ENCODE data around the gene RPTOR.

Gene RPTOR

GRCh38 chr17:80947200-80947940 is 402.7 kb downstream of the RPTOR start:
- no peak for DNase-seq (ENCODE audit: low read depth)

- DNase-seq (ENCODE audit: low read depth), result no peak
Observed at GRCh38 chr17:80948019-80948975, 403.7 kb downstream of the RPTOR start.

GRCh38 chr17:80948976-80949450 is 404.4 kb downstream of the RPTOR start:
- no peak for DNase-seq (ENCODE audit: low read depth)

- DNase-seq (ENCODE audit: low read depth), result no peak
Observed at GRCh38 chr17:80949451-80950421, 405.1 kb downstream of the RPTOR start.

- no peak for DNase-seq (ENCODE audit: low read depth)
Observed at GRCh38 chr17:80950466-80951120, 406.0 kb downstream of the RPTOR start.

GRCh38 chr17:80951121-80952090 is 406.8 kb downstream of the RPTOR start:
- no peak for DNase-seq (ENCODE audit: low read depth)

GRCh38 chr17:80952291-80952690 is 407.7 kb downstream of the RPTOR start:
- DNase-seq (ENCODE audit: low read depth), result no peak

- no peak for DNase-seq (ENCODE audit: low read depth)
Observed at GRCh38 chr17:80953471-80954315, 409.1 kb downstream of the RPTOR start.

- no peak for DNase-seq (ENCODE audit: low read depth)
Observed at GRCh38 chr17:80955078-80955477, 410.4 kb downstream of the RPTOR start.

- DNase-seq (ENCODE audit: low read depth), result no peak
Observed at GRCh38 chr17:80955671-80956280, 411.1 kb downstream of the RPTOR start.

- no peak for DNase-seq (ENCODE audit: low read depth)
Observed at GRCh38 chr17:80956321-80957190, 411.9 kb downstream of the RPTOR start.

GRCh38 chr17:80957461-80957941 is 412.9 kb downstream of the RPTOR start:
- no peak for DNase-seq (ENCODE audit: low read depth)

- peak; percentile 73 for DNase-seq (ENCODE audit: low read depth)
Observed at GRCh38 chr17:80959330-80960036, 414.8 kb downstream of the RPTOR start.

- no peak for DNase-seq (ENCODE audit: low read depth)
Observed at GRCh38 chr17:80960037-80960796, 415.6 kb downstream of the RPTOR start.

GRCh38 chr17:80960797-80961452 is 416.3 kb downstream of the RPTOR start:
- no peak for DNase-seq (ENCODE audit: low read depth)
